Measurements from ENCODE around the gene SRRT.

SRRT gene

GRCh38 chr7:100880645-100881044 is 5.7 kb downstream of the SRRT start:
- no peak for DNase-seq (ENCODE audit: low read depth in 2 of 3, low spot score in 1 of 3)

GRCh38 chr7:100881136-100881535 is 6.2 kb downstream of the SRRT start:
- DNase-seq (ENCODE audit: low read depth in 2 of 3, low spot score in 1 of 3), result no peak

- DNase-seq (ENCODE audit: low read depth in 2 of 3, low spot score in 1 of 3), result no peak
These were observed 7.3 kb downstream of the SRRT start for GRCh38 chr7:100882201-100882600.

- DNase-seq (ENCODE audit: low read depth in 2 of 3, low spot score in 1 of 3), result no peak
These were observed 8.1 kb downstream of the SRRT start for GRCh38 chr7:100882785-100883526.

GRCh38 chr7:100884736-100885439 is 10.0 kb downstream of the SRRT start:
- no peak for DNase-seq (ENCODE audit: low read depth in 2 of 3, low spot score in 1 of 3)

- no peak for DNase-seq (ENCODE audit: low read depth in 2 of 3, low spot score in 1 of 3)
These were observed 10.7 kb downstream of the SRRT start for GRCh38 chr7:100885440-100886141.

GRCh38 chr7:100886142-100886935 is 11.4 kb downstream of the SRRT start:
- no peak for DNase-seq (ENCODE audit: low read depth in 2 of 3, low spot score in 1 of 3)

GRCh38 chr7:100886936-100887515 is 12.1 kb downstream of the SRRT start:
- DNase-seq (ENCODE audit: low read depth in 2 of 3, low spot score in 1 of 3), result no peak

- no peak for DNase-seq (ENCODE audit: low read depth in 2 of 3, low spot score in 1 of 3)
These were observed 12.8 kb downstream of the SRRT start for GRCh38 chr7:100887516-100888290.

- no peak for DNase-seq (ENCODE audit: low read depth in 2 of 3, low spot score in 1 of 3)
These were observed 13.5 kb downstream of the SRRT start for GRCh38 chr7:100888291-100888987.

GRCh38 chr7:100888988-100889750 is 14.3 kb downstream of the SRRT start, which contains the start of gene UFSP1:
Gene UFSP1 (minus strand): TSS chr7:100889715. CDS start chr7:100889271, 444 bp downstream.
- DNase-seq (ENCODE audit: low read depth in 2 of 3, low spot score in 1 of 3), result no peak

- no peak for DNase-seq (ENCODE audit: low read depth in 2 of 3, low spot score in 1 of 3)
These were observed 16.0 kb downstream of the SRRT start for GRCh38 chr7:100890653-100891567.

GRCh38 chr7:100891568-100892247 is 16.8 kb downstream of the SRRT start:
- DNase-seq (ENCODE audit: low read depth in 2 of 3, low spot score in 1 of 3), result no peak

GRCh38 chr7:100892364-100893317 is 17.7 kb downstream of the SRRT start:
- DNase-seq (ENCODE audit: low read depth in 2 of 3, low spot score in 1 of 3), result no peak

GRCh38 chr7:100893318-100893895 is 18.5 kb downstream of the SRRT start:
- DNase-seq (ENCODE audit: low read depth in 2 of 3, low spot score in 1 of 3), result no peak

Measured in stimulated activated CD4-positive, alpha-beta T cell treated with anti-CD3 and anti-CD28 coated beads, Interleukin-12 subunit alpha, Interleukin-12 subunit beta, amount 100 ng/mL, for 48 hours (primary cell).